Measurements from ENCODE around the gene SYNM. TPM values are rescaled to one million over a fixed set of nuclear protein-coding genes. Genes with fewer than 3 reads are reported as not detected.

SYNM gene
- total RNA-seq, 1 experiment from 2014 or later, result 9.9 TPM

GRCh38 chr15:99068186-99068585 lies 36.7 kb upstream of the SYNM start:
- H3K27ac ChIP-seq (ENCODE audit: low read length), result no peak overlapping the region
- ATAC-seq (no peak), DNase-seq (no peak)
- no TSS peak for BruUV-seq (replicated peaks)
- H3K4me2 ChIP-seq (ENCODE audit: low read length), result no peak overlapping the region
- no peak overlapping the region for H2AFZ ChIP-seq (ENCODE audit: low read length)
- intact Hi-C loops (cut with micrococcal nuclease), result no loop called here
- no peaks in the 10 kb centered on the region for H3K79me2 ChIP-seq (ENCODE audit: low read length)
- no peaks in the 10 kb centered on the region for H4K20me1 ChIP-seq (ENCODE audit: low read length)
- TF ChIP-seq CTCF (conservative IDR thresholded peaks at IDR 0.05; ENCODE audit: low read depth, low read length) (no peak), EZH2 (IDR thresholded peaks at IDR 0.05; ENCODE audit: low read length, unreplicated experiment) (no peak), EZH2phosphoT487 (IDR thresholded peaks at IDR 0.05; ENCODE audit: borderline replicate concordance, low read length) (no peak)
- H3K4me3 ChIP-seq (ENCODE audit: low read length), result no peak overlapping the region
- H3K9me2 ChIP-seq (replicated peaks; ENCODE audit: low read length), result no peaks in the 10 kb centered on the region
- H3K9me3 ChIP-seq (ENCODE audit: low read length), result no peaks in the 10 kb centered on the region
- ChIA-PET CTCF (no interaction called here), POLR2A (ENCODE audit: unreplicated experiment) (no interaction called here)
- H3K9ac ChIP-seq (ENCODE audit: low read length), result no peak overlapping the region
- no peaks in the 10 kb centered on the region for H3F3A ChIP-seq (ENCODE audit: low read length, unreplicated experiment)
- no peaks in the 10 kb centered on the region for H3K4me1 ChIP-seq (ENCODE audit: insufficient read depth, low read length)
- H3K36me3 ChIP-seq (ENCODE audit: low read depth, low read length), result no peaks in the 10 kb centered on the region
- no peaks in the 10 kb centered on the region for H3K27me3 ChIP-seq (ENCODE audit: low read length)

- Histone ChIP-seq H3K9me3 (ENCODE audit: low read length) (no peaks in the 10 kb centered on the region), H3K4me2 (ENCODE audit: low read length) (no peak overlapping the region), H3F3A (ENCODE audit: low read length, unreplicated experiment) (no peaks in the 10 kb centered on the region), H3K4me1 (ENCODE audit: insufficient read depth, low read length) (no peaks in the 10 kb centered on the region), H4K20me1 (ENCODE audit: low read length) (no peaks in the 10 kb centered on the region), H3K9ac (ENCODE audit: low read length) (no peak overlapping the region), H3K79me2 (ENCODE audit: low read length) (no peaks in the 10 kb centered on the region), H3K36me3 (ENCODE audit: low read depth, low read length) (no peaks in the 10 kb centered on the region), H3K9me2 (replicated peaks; ENCODE audit: low read length) (no peaks in the 10 kb centered on the region), H3K27me3 (ENCODE audit: low read length) (no peaks in the 10 kb centered on the region), H3K4me3 (ENCODE audit: low read length) (no peak overlapping the region), H2AFZ (ENCODE audit: low read length) (no peak overlapping the region), H3K27ac (ENCODE audit: low read length) (no peak overlapping the region)
- ATAC-seq (no peak), DNase-seq (no peak)
- POLR2A ChIA-PET (ENCODE audit: unreplicated experiment), result no interaction called here
- CTCF ChIA-PET, result no interaction called here
- no TSS peak for BruUV-seq (replicated peaks)
- intact Hi-C loops (cut with micrococcal nuclease), result no loop called here
- TF ChIP-seq CTCF (conservative IDR thresholded peaks at IDR 0.05; ENCODE audit: low read depth, low read length) (no peak), EZH2 (IDR thresholded peaks at IDR 0.05; ENCODE audit: low read length, unreplicated experiment) (no peak), EZH2phosphoT487 (IDR thresholded peaks at IDR 0.05; ENCODE audit: borderline replicate concordance, low read length) (no peak)
These were observed 34.7 kb upstream of the SYNM start for GRCh38 chr15:99070208-99070607.

- CTCF ChIA-PET, result no interaction called here
- Histone ChIP-seq H4K20me1 (ENCODE audit: low read length) (no peaks in the 10 kb centered on the region), H3K9me2 (replicated peaks; ENCODE audit: low read length) (no peaks in the 10 kb centered on the region), H3K9me3 (ENCODE audit: low read length) (no peaks in the 10 kb centered on the region), H3K4me3 (ENCODE audit: low read length) (no peak overlapping the region), H3K36me3 (ENCODE audit: low read depth, low read length) (no peaks in the 10 kb centered on the region), H3K27me3 (ENCODE audit: low read length) (no peaks in the 10 kb centered on the region), H3K79me2 (ENCODE audit: low read length) (no peaks in the 10 kb centered on the region), H3F3A (ENCODE audit: low read length, unreplicated experiment) (no peaks in the 10 kb centered on the region), H3K4me2 (ENCODE audit: low read length) (no peak overlapping the region), H3K27ac (ENCODE audit: low read length) (no peak overlapping the region), H3K4me1 (ENCODE audit: insufficient read depth, low read length) (no peaks in the 10 kb centered on the region), H2AFZ (ENCODE audit: low read length) (no peak overlapping the region), H3K9ac (ENCODE audit: low read length) (no peak overlapping the region)
- BruUV-seq (replicated peaks), result no TSS peak
- TF ChIP-seq EZH2 (IDR thresholded peaks at IDR 0.05; ENCODE audit: low read length, unreplicated experiment), result no peak
- no peak for TF ChIP-seq CTCF (conservative IDR thresholded peaks at IDR 0.05; ENCODE audit: low read depth, low read length)
- TF ChIP-seq EZH2phosphoT487 (IDR thresholded peaks at IDR 0.05; ENCODE audit: borderline replicate concordance, low read length), result no peak
- intact Hi-C loops (cut with micrococcal nuclease), result no loop called here
- POLR2A ChIA-PET (ENCODE audit: unreplicated experiment), result no interaction called here
- ATAC-seq, result no peak
- DNase-seq, result no peak
These were observed 33.7 kb upstream of the SYNM start for GRCh38 chr15:99071091-99071680.
